Stimulated activated naive CD8-positive, alpha-beta T cell treated with anti-CD3 and anti-CD28 coated beads, Interleukin-15, amount 100 ng/mL, for 72 hours (primary cell): ENCODE results near the gene BPIFB6.

Experiments used
- ATAC-seq: fragments of 150-1000 bp; cut with Tn5 transposase; 2 replicates; pipeline ENCODE4 v1.10.0; 2021; ENCODE audit warnings: mild to moderate bottlenecking, moderate library complexity
- DNase-seq, 2 donors: peaks; one replicate each; pipeline ENCODE4 v3.0.0; 2021 to 2022
- H3K27ac Mint-ChIP-seq, 2 donors: one replicate each; pipeline ENCODE4 v1.8.0; 2022; ENCODE audit warnings: mild to moderate bottlenecking in 2 of 2, mixed read lengths in 2 of 2, moderate library complexity in 2 of 2
- H3K27me3 Mint-ChIP-seq: one replicate; pipeline ENCODE4 v1.8.0; 2022; ENCODE audit warnings: mixed read lengths
- H3K4me1 Mint-ChIP-seq: one replicate; pipeline ENCODE4 v1.8.0; 2022; ENCODE audit warnings: mild to moderate bottlenecking, mixed read lengths
- H3K4me3 Mint-ChIP-seq, 2 donors: one replicate each; pipeline ENCODE4 v1.8.0; 2022; ENCODE audit warnings: mild to moderate bottlenecking in 2 of 2, mixed read lengths in 2 of 2, moderate library complexity in 1 of 2
- H3K9me3 Mint-ChIP-seq, 2 donors: one replicate each; pipeline ENCODE4 v1.8.0; 2022; ENCODE audit warnings: mixed read lengths in 2 of 2

BPIFB6 gene

GRCh38 chr20:33031531-33031930, at the start of gene BPIFB6:
TSS of gene BPIFB6 (plus strand) at chr20:33031648. CDS start at chr20:33031648, 0 bp downstream.
- DNase-seq = no peak
- peaks cover 8 to 11% of the 10 kb centered on the region in 2 donors for H3K9me3 Mint-ChIP-seq
- no peak for ATAC-seq

GRCh38 chr20:32982617-32983458, 48.6 kb upstream of the BPIFB6 start:
- H3K27ac Mint-ChIP-seq = peak overlapping the region in 1 of 2 donors; percentile 27

More at GRCh38 chr20:33031531-33031930, at the start of gene BPIFB6:
- no peaks in the 10 kb centered on the region for H3K4me1 Mint-ChIP-seq
- H3K27me3 Mint-ChIP-seq = no peaks in the 10 kb centered on the region
- H3K4me3 Mint-ChIP-seq = no peak within 1 kb of the TSS
- no peak within 1 kb of the TSS for H3K27ac Mint-ChIP-seq

GRCh38 chr20:32983459-32984112, 47.9 kb upstream of the BPIFB6 start:
- no peak overlapping the region for H3K4me3 Mint-ChIP-seq
- no peak overlapping the region for H3K27ac Mint-ChIP-seq
- DNase-seq (no peak), ATAC-seq (no peak)
- H3K27me3 Mint-ChIP-seq = no peaks in the 10 kb centered on the region
- H3K4me1 Mint-ChIP-seq = peaks cover 28% of the 10 kb centered on the region
- H3K9me3 Mint-ChIP-seq = no peaks in the 10 kb centered on the region

More at GRCh38 chr20:32982617-32983458, 48.6 kb upstream of the BPIFB6 start:
- H3K4me3 Mint-ChIP-seq = no peak overlapping the region
- no peaks in the 10 kb centered on the region for H3K9me3 Mint-ChIP-seq
- DNase-seq = no peak
- H3K27me3 Mint-ChIP-seq = no peaks in the 10 kb centered on the region
- H3K4me1 Mint-ChIP-seq = peaks cover 32% of the 10 kb centered on the region
- ATAC-seq = no peak

- no peak overlapping the region for H3K27ac Mint-ChIP-seq
- ATAC-seq = no peak
- no peak overlapping the region for H3K4me3 Mint-ChIP-seq
- no peaks in the 10 kb centered on the region for H3K9me3 Mint-ChIP-seq
- peaks cover 28% of the 10 kb centered on the region for H3K4me1 Mint-ChIP-seq
- H3K27me3 Mint-ChIP-seq = no peaks in the 10 kb centered on the region
- no peak for DNase-seq
Measured at GRCh38 chr20:32984196-32984595, 47.3 kb upstream of the BPIFB6 start.

GRCh38 chr20:32984631-32985354, 46.7 kb upstream of the BPIFB6 start:
- no peaks in the 10 kb centered on the region for H3K9me3 Mint-ChIP-seq
- ATAC-seq = no peak
- DNase-seq = no peak
- H3K27ac Mint-ChIP-seq = peak overlapping the region in 1 of 2 donors; percentile 83
- H3K27me3 Mint-ChIP-seq = no peaks in the 10 kb centered on the region
- no peak overlapping the region for H3K4me3 Mint-ChIP-seq
- peaks cover 28% of the 10 kb centered on the region for H3K4me1 Mint-ChIP-seq

- Mint-ChIP-seq H3K9me3 (no peaks in the 10 kb centered on the region), H3K4me1 (peaks cover 29% of the 10 kb centered on the region), H3K27ac (no peak overlapping the region), H3K4me3 (no peak overlapping the region), H3K27me3 (no peaks in the 10 kb centered on the region)
- ATAC-seq = no peak
- no peak for DNase-seq
Measured at GRCh38 chr20:32985596-32985995, 45.9 kb upstream of the BPIFB6 start.

- DNase-seq (no peak), ATAC-seq (no peak)
- Mint-ChIP-seq H3K4me3 (no peak overlapping the region), H3K27ac (peak overlapping the region; percentile 50 to 82), H3K27me3 (no peaks in the 10 kb centered on the region), H3K4me1 (peaks cover 38% of the 10 kb centered on the region), H3K9me3 (no peaks in the 10 kb centered on the region)
Measured at GRCh38 chr20:32986331-32986966, 45.0 kb upstream of the BPIFB6 start.

- ATAC-seq = no peak
- no peak overlapping the region for H3K27ac Mint-ChIP-seq
- no peak for DNase-seq
Measured at GRCh38 chr20:32987044-32987825, 44.2 kb upstream of the BPIFB6 start.

GRCh38 chr20:32988008-32988407, 43.4 kb upstream of the BPIFB6 start:
- peaks cover 43% of the 10 kb centered on the region for H3K4me1 Mint-ChIP-seq
- H3K9me3 Mint-ChIP-seq = no peaks in the 10 kb centered on the region
- no peak overlapping the region for H3K27ac Mint-ChIP-seq
- no peak overlapping the region for H3K4me3 Mint-ChIP-seq
- DNase-seq (no peak), ATAC-seq (no peak)
- no peaks in the 10 kb centered on the region for H3K27me3 Mint-ChIP-seq

More at GRCh38 chr20:32987044-32987825, 44.2 kb upstream of the BPIFB6 start:
- H3K4me3 Mint-ChIP-seq = no peak overlapping the region
- H3K27me3 Mint-ChIP-seq = no peaks in the 10 kb centered on the region
- no peaks in the 10 kb centered on the region for H3K9me3 Mint-ChIP-seq
- peaks cover 40% of the 10 kb centered on the region for H3K4me1 Mint-ChIP-seq

- ATAC-seq = no peak
- Mint-ChIP-seq H3K27ac (peak overlapping the region in 1 of 2 donors; percentile 19), H3K9me3 (peaks cover 2 to 8% of the 10 kb centered on the region in 2 donors), H3K27me3 (no peaks in the 10 kb centered on the region), H3K4me3 (no peak overlapping the region), H3K4me1 (peaks cover 42% of the 10 kb centered on the region)
- no peak for DNase-seq
Measured at GRCh38 chr20:32989507-32990283, 41.8 kb upstream of the BPIFB6 start.

- no peak overlapping the region for H3K27ac Mint-ChIP-seq
- H3K4me1 Mint-ChIP-seq = peaks cover 40% of the 10 kb centered on the region
- DNase-seq = no peak
- H3K9me3 Mint-ChIP-seq = peaks cover 8 to 13% of the 10 kb centered on the region in 2 donors
- no peak for ATAC-seq
- H3K4me3 Mint-ChIP-seq = no peak overlapping the region
- no peaks in the 10 kb centered on the region for H3K27me3 Mint-ChIP-seq
Measured at GRCh38 chr20:32990426-32990825, 41.0 kb upstream of the BPIFB6 start.

GRCh38 chr20:32991383-32991782, 40.1 kb upstream of the BPIFB6 start:
- Mint-ChIP-seq H3K27me3 (no peaks in the 10 kb centered on the region), H3K9me3 (peaks cover 13 to 17% of the 10 kb centered on the region in 2 donors), H3K4me3 (peak overlapping the region in 1 of 2 donors; percentile 22), H3K27ac (no peak overlapping the region), H3K4me1 (peaks cover 40% of the 10 kb centered on the region)
- ATAC-seq (peak; percentile 59), DNase-seq (no peak)

- peaks cover 40% of the 10 kb centered on the region for H3K4me1 Mint-ChIP-seq
Measured at GRCh38 chr20:32991792-32992641, 39.4 kb upstream of the BPIFB6 start.

More at GRCh38 chr20:32991792-32992641, 39.4 kb upstream of the BPIFB6 start:
- no peaks in the 10 kb centered on the region for H3K27me3 Mint-ChIP-seq
- DNase-seq (no peak), ATAC-seq (no peak)
- H3K4me3 Mint-ChIP-seq = peak overlapping the region in 1 of 2 donors; percentile 22
- no peak overlapping the region for H3K27ac Mint-ChIP-seq
- peaks cover 13 to 22% of the 10 kb centered on the region in 2 donors for H3K9me3 Mint-ChIP-seq
